Gastrocnemius medialis (tissue), 4 donors: ENCODE measurements around the gene CIZ1. TPM values are rescaled to one million over a fixed set of nuclear protein-coding genes. Genes with fewer than 3 reads are reported as not detected.

Source experiments
- ATAC-seq, 2 donors: fragments of 150-250 bp; one replicate each; pipeline ENCODE4 v1.9.1; 2016
- DNase-seq, 2 donors: peaks; one replicate each; pipeline ENCODE4 v3.0.0-alpha.2; 2019
- H3K27ac ChIP-seq, 4 donors: fragments of 200-600 bp; sonication (generic); 1 replicate in 1 of 4; 2 replicates in 3 of 4; pipeline ENCODE4 v1.5.1; 2016 to 2018; ENCODE audit warnings: mild to moderate bottlenecking in 2 of 4, moderate library complexity in 1 of 4
- H3K27me3 ChIP-seq, 3 donors: fragments of 200-600 bp; sonication (generic) in 2 of 3; 1 replicate in 1 of 3; 2 replicates in 2 of 3; pipeline versions ENCODE4 v1.5.1 to v1.6.0; 2016 to 2019; ENCODE audit warnings: mild to moderate bottlenecking in 1 of 3, moderate library complexity in 1 of 3
- H3K36me3 ChIP-seq, 2 donors: fragments of 200-600 bp; sonication (generic) in 1 of 2; one replicate each; pipeline ENCODE4 v1.5.1; 2017 to 2018
- H3K4me1 ChIP-seq, 2 donors: fragments of 200-600 bp; sonication (generic) in 1 of 2; one replicate each; pipeline ENCODE4 v1.5.1; 2016 to 2017; ENCODE audit warnings: mild to moderate bottlenecking in 2 of 2
- H3K4me3 ChIP-seq, 4 donors: fragments of 200-600 bp; sonication (generic) in 3 of 4; 1 replicate in 1 of 4; 2 replicates in 3 of 4; pipeline ENCODE4 v1.5.1; 2016 to 2019; ENCODE audit warnings: mild to moderate bottlenecking in 2 of 4
- H3K9me3 ChIP-seq, 3 donors: fragments of 200-600 bp; sonication (generic) in 2 of 3; 1 replicate in 1 of 3; 2 replicates in 2 of 3; pipeline ENCODE4 v1.5.1; 2016 to 2019
- POLR2A ChIP-seq, 2 donors: fragments of 450-650 bp; IDR thresholded peaks; one replicate each; pipeline ENCODE4 v1.6.1; 2017; ENCODE audit warnings: antibody characterized with exemption in 2 of 2, mild to moderate bottlenecking in 2 of 2, moderate library complexity in 2 of 2
- in situ Hi-C, 4 donors: fragments of 200-750 bp; cut with MboI; loops; one replicate each; pipeline versions ENCODE4 v1.15.0 to v1.8.0; 2017; ENCODE audit warnings: low sequenced_read_pairs in 4 of 4
- intact Hi-C: fragments of 100-400 bp; cut with DNase I; formaldehyde crosslinking; loops from one replicate; pipeline ENCODE4 v1.15.1; 2023; ENCODE audit warnings: low total_unique reads
- total RNA-seq, 4 donors: library from RNA; depleted of rRNA; stranded (reverse); fragments of >200 nt; gene quantifications; one replicate each; pipeline versions ENCODE4 v1.1.0 to v1.2.3, GENCODE V29; 2016
- TF ChIP-seq, protein P1 (sequence below), 5 experiments: fragments of 450-650 bp in 3 of 5; fragments of 200-600 bp in 2 of 5; sonication (generic) in 2 of 5; IDR thresholded peaks in 4 of 5; conservative IDR thresholded peaks in 1 of 5; 1 replicate in 4 of 5; 2 replicates in 1 of 5; pipeline ENCODE4 v1.5.1; 2016 to 2019; ENCODE audit warnings: antibody characterized with exemption in 5 of 5, mild to moderate bottlenecking in 3 of 5, moderate library complexity in 3 of 5

CIZ1 gene
- total RNA-seq, 4 donors from 2014 or later, result 47.8 to 61.3 (median 53.0) TPM

DNA sequence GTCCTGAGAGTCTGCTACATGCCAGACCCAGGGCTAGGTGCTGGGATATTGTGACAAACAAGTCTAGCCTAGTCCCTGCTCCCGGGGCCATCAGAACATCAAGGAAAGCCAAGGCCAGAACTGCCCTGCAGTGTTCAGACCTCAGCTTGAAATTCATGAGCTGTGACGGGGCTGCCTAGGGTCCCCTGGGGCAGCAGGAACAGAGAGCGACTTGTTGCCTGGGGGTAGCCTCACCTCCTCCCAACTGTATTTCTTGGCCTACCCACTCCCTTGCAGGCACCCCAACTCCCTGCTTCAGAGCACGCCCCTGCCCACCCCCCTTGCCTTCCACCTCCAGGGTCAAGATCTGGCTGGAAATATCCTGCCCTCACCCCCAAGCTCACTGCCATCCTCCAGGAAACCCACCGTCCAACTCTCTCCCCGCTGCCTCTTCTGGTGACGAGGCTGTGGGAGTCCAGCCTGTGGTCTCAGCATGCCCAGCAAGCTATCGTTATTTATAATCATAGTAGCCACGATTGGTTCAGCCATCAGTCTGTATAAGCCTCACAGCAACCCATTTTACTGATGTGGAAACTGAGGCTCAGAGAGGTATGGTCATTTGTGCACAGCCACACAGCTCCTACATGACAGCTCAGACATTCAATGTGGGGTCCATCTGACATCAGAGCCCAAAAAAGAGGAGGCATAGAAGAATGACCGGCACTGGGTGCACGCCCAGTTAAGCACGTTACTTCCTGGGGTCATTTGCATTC lies 22.6 kb upstream of the CIZ1 start:
- H3K9me3 ChIP-seq, result no peaks in the 10 kb centered on the region
- in situ Hi-C loops, result no loop called here
- no peak overlapping the region for H3K27ac ChIP-seq
- DNase-seq (no peak), ATAC-seq (no peak)
- H3K4me1 ChIP-seq, result no peaks in the 10 kb centered on the region
- no peaks in the 10 kb centered on the region for H3K36me3 ChIP-seq
- H3K4me3 ChIP-seq, result no peak overlapping the region
- H3K27me3 ChIP-seq, result no peaks in the 10 kb centered on the region
- TF ChIP-seq, protein P1, sequence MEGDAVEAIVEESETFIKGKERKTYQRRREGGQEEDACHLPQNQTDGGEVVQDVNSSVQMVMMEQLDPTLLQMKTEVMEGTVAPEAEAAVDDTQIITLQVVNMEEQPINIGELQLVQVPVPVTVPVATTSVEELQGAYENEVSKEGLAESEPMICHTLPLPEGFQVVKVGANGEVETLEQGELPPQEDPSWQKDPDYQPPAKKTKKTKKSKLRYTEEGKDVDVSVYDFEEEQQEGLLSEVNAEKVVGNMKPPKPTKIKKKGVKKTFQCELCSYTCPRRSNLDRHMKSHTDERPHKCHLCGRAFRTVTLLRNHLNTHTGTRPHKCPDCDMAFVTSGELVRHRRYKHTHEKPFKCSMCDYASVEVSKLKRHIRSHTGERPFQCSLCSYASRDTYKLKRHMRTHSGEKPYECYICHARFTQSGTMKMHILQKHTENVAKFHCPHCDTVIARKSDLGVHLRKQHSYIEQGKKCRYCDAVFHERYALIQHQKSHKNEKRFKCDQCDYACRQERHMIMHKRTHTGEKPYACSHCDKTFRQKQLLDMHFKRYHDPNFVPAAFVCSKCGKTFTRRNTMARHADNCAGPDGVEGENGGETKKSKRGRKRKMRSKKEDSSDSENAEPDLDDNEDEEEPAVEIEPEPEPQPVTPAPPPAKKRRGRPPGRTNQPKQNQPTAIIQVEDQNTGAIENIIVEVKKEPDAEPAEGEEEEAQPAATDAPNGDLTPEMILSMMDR (IDR thresholded peaks at IDR 0.05 in 4 of 5, conservative IDR thresholded peaks at IDR 0.05 in 1 of 5), result no peak
- TF ChIP-seq POLR2A (IDR thresholded peaks at IDR 0.05), result no peak
- intact Hi-C loops, result no loop called here

DNA sequence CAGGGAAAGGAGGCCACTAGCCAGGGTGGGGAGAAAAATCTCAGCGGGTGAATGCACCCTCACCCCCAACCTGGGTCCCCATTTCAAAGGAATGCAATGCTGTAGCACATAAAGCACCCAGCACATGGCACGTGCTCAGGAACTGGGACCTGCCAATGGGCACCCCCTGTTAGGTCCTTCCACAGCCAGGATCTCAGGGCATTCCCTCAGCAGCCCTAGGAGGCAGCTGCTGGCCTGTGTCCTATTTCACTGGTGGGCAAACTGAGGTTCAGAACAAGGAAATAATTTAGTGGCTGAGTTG lies 20.6 kb upstream of the CIZ1 start:
- TF ChIP-seq POLR2A (IDR thresholded peaks at IDR 0.05), result no peak
- TF ChIP-seq, protein P1 (IDR thresholded peaks at IDR 0.05 in 4 of 5, conservative IDR thresholded peaks at IDR 0.05 in 1 of 5), result no peak
- intact Hi-C loops (no loop called here), in situ Hi-C loops (no loop called here)
- Histone ChIP-seq H3K36me3 (no peaks in the 10 kb centered on the region), H3K9me3 (no peaks in the 10 kb centered on the region), H3K27me3 (no peaks in the 10 kb centered on the region), H3K27ac (no peak overlapping the region), H3K4me3 (no peak overlapping the region), H3K4me1 (no peaks in the 10 kb centered on the region)
- DNase-seq (no peak), ATAC-seq (no peak)

DNA sequence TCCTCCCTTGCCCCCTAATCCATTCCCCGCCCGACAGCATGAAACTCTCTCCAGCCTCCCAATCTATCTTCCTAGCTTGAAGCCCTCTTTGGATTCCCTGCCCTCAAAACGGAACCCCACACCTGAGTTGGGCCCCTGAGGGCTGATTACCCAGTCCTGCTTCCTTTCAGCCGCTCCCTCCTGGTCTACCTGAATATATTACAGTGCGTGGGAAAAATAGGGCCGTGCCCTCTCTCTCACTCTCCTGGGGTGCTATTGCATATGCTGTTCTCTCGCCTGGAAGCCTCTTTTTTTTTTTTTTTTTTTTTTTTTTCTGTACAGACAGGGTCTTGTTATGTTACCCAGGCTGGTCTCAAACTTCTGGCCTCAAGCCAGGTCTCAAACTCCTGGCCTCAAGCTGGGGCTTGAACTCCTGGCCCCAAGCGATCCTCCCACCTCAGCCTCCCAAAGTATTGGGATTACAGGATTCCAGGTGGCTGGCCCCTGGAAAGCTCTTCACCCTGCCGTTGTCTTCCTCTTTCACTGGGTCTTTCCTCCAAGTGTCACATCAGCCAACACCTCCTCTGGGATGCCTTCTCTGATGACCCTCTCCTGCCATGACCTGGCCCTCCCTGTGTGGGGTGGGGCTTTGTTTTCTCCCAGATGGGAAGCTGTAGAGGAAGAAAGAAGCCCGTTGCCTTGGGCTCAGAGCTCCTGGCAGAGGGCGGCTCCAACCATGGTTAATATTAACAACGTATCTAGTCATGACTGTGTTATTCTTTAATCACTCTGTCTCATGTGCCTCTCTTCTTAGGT lies 20.0 kb upstream of the CIZ1 start:
- in situ Hi-C loops, result no loop called here
- no peak for ATAC-seq

DNA sequence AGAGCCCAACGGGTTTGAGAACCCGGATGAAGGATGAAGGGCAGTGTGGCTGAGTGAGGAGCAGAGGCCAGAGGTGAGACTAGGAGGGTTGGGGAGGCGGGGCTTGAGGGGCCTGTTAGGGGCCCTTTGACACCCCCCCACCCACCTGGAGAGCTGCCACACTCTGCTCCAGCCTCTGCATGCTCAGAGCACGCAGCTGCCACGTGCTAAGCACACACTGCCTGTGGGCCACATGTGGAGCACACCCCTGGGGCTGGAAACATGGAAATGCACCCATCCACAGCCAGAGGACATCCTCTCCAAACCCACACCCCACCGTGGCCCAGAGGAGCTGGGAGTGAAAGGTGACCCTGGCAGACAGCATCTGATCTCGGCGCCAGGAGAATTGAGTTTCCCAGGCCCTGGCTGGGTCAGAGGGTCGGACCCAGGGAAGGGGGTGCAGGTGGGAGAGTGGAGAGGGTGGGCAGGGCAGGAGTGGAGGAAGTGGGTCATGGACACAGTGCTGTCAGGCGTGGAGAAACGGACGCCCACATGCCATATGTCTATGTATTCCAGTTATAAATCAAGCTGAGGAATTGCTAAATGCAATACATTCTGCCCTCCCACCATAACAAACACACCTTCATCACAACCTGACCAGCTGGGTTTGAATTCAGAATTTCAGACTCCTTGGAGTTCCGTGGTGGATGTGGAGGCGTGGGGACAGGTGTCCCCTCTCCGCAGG lies 17.7 kb upstream of the CIZ1 start:
- TF ChIP-seq POLR2A (IDR thresholded peaks at IDR 0.05), result no peak
- TF ChIP-seq, protein P1 (IDR thresholded peaks at IDR 0.05 in 4 of 5, conservative IDR thresholded peaks at IDR 0.05 in 1 of 5), result no peak
- no peak overlapping the region for H3K4me3 ChIP-seq
- H3K9me3 ChIP-seq, result no peaks in the 10 kb centered on the region
- no peak overlapping the region for H3K27ac ChIP-seq
- peaks cover 3 to 9% (median 8%) of the 10 kb centered on the region in 3 donors for H3K27me3 ChIP-seq
- no peaks in the 10 kb centered on the region for H3K36me3 ChIP-seq
- DNase-seq (no peak), ATAC-seq (no peak)
- in situ Hi-C loops (no loop called here), intact Hi-C loops (no loop called here)
- H3K4me1 ChIP-seq, result peaks cover under 1 to 4% of the 10 kb centered on the region in 2 donors

More for the DNA sequence above, 20.0 kb upstream of the CIZ1 start:
- Histone ChIP-seq H3K36me3 (no peaks in the 10 kb centered on the region), H3K4me1 (no peaks in the 10 kb centered on the region), H3K27ac (no peak overlapping the region), H3K9me3 (no peaks in the 10 kb centered on the region), H3K4me3 (no peak overlapping the region), H3K27me3 (no peaks in the 10 kb centered on the region)
- TF ChIP-seq, protein P1 (IDR thresholded peaks at IDR 0.05 in 4 of 5, conservative IDR thresholded peaks at IDR 0.05 in 1 of 5), result no peak
- TF ChIP-seq POLR2A (IDR thresholded peaks at IDR 0.05), result no peak
- DNase-seq, result no peak
- intact Hi-C loops, result no loop called here
